ENCODE results near the gene DIAPH2. TPM values are rescaled to one million over a fixed set of nuclear protein-coding genes. Genes with fewer than 3 reads are reported as not detected.

The DIAPH2 gene
- total and polyA plus RNA-seq, 5 donors: 3.6 to 12.3 (median 10.9) TPM

DNA sequence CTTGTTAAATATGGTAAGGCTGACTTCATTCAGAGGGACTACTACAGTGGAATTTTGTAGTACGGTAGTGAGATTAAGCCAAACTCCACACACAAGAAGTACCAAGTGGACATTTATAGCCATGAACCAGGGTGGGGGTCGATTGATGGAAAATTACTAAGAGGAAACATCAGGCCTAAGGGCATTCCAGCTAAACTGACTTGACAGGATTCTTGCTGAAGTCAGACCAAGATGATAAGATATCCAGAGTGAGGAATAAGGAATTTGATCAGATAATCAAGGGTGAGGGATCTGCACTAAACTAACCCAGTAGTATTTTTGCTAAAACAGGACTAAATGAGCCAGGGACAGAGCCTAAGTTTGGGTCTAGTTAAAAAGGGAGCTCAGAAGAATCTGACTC lies 796.6 kb downstream of the DIAPH2 start:
- no peaks in the 10 kb centered on the region for H3K9me3 ChIP-seq (ENCODE audit: control insufficient read depth, low read length)
- H3K27me3 ChIP-seq (ENCODE audit: control insufficient read depth, insufficient read depth): no peaks in the 10 kb centered on the region
- no peaks in the 10 kb centered on the region for H3K4me1 ChIP-seq (ENCODE audit: control insufficient read depth, insufficient read depth, low read length)
- intact Hi-C loops (cut with DNase I): no loop called here
- 75% methylated on average over 2 of the region's 2 CpGs for WGBS
- no peak for DNase-seq
- no peak overlapping the region for H3K4me3 ChIP-seq (ENCODE audit: low read length)
- H3K27ac ChIP-seq (ENCODE audit: low read length): no peak overlapping the region
- no peak for ATAC-seq

DNA sequence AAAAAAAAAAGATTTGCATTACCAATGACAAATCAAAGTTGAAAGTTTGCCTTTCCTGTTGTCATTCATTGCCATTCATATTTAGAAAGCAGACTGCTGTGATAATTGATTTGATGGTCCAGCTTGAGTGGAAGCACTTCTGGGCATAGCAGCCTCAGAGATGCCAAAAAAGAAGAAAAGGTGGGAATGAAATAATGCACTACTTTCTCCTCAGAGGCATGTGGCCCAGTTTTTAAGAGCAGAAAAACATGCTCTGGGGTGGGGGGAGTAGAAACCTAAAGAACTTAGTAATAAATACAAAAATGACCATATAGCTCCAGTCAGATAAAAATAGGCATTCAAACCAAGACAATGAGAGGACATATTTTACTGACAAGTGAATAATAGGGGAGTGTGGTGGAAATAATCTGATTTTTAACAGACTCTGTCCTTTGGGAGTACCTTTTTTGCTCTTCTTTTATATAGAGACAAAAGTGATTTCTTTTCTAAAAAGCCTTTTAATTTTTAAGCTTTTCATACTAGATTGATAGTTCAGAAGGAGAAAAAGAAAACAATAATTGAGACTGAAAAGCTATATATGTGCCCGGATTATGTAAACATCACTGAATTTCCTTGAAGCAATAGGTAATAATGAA lies 798.1 kb downstream of the DIAPH2 start:
- Histone ChIP-seq H3K27ac (ENCODE audit: low read length) (no peak overlapping the region), H3K9me3 (ENCODE audit: control insufficient read depth, low read length) (no peaks in the 10 kb centered on the region), H3K4me1 (ENCODE audit: control insufficient read depth, insufficient read depth, low read length) (no peaks in the 10 kb centered on the region), H3K4me3 (ENCODE audit: low read length) (no peak overlapping the region), H3K27me3 (ENCODE audit: control insufficient read depth, insufficient read depth) (no peaks in the 10 kb centered on the region)
- 79% methylated on average over 1 of the region's 1 CpG for WGBS
- DNase-seq (no peak), ATAC-seq (no peak)
- intact Hi-C loops (cut with DNase I): no loop called here

GRCh38 chrX:97490656-97491055 lies 806.0 kb downstream of the DIAPH2 start:
- DNase-seq (no peak), ATAC-seq (no peak)
- Histone ChIP-seq H3K4me1 (ENCODE audit: control insufficient read depth, insufficient read depth, low read length) (no peaks in the 10 kb centered on the region), H3K27ac (ENCODE audit: low read length) (no peak overlapping the region), H3K9me3 (ENCODE audit: control insufficient read depth, low read length) (no peaks in the 10 kb centered on the region), H3K27me3 (ENCODE audit: control insufficient read depth, insufficient read depth) (no peaks in the 10 kb centered on the region), H3K4me3 (ENCODE audit: low read length) (no peak overlapping the region)
- intact Hi-C loops (cut with DNase I): no loop called here
- WGBS: 81% methylated on average over 2 of the region's 2 CpGs

GRCh38 chrX:97494756-97495372 lies 810.2 kb downstream of the DIAPH2 start:
- Histone ChIP-seq H3K27ac (ENCODE audit: low read length) (no peak overlapping the region), H3K4me1 (ENCODE audit: control insufficient read depth, insufficient read depth, low read length) (no peaks in the 10 kb centered on the region), H3K9me3 (ENCODE audit: control insufficient read depth, low read length) (no peaks in the 10 kb centered on the region), H3K4me3 (ENCODE audit: low read length) (no peak overlapping the region), H3K27me3 (ENCODE audit: control insufficient read depth, insufficient read depth) (no peaks in the 10 kb centered on the region)
- DNase-seq (no peak), ATAC-seq (no peak)
- intact Hi-C loops (cut with DNase I): no loop called here
- WGBS: 95% methylated on average over 1 of the region's 1 CpG

GRCh38 chrX:97498093-97498492 lies 813.5 kb downstream of the DIAPH2 start:
- no peak overlapping the region for H3K4me3 ChIP-seq (ENCODE audit: low read length)
- H3K4me1 ChIP-seq (ENCODE audit: control insufficient read depth, insufficient read depth, low read length): no peaks in the 10 kb centered on the region
- 78% methylated on average over 2 of the region's 2 CpGs for WGBS
- ATAC-seq (no peak), DNase-seq (no peak)
- H3K27ac ChIP-seq (ENCODE audit: low read length): no peak overlapping the region
- H3K9me3 ChIP-seq (ENCODE audit: control insufficient read depth, low read length): no peaks in the 10 kb centered on the region
- H3K27me3 ChIP-seq (ENCODE audit: control insufficient read depth, insufficient read depth): no peaks in the 10 kb centered on the region
- intact Hi-C loops (cut with DNase I): no loop called here

DNA sequence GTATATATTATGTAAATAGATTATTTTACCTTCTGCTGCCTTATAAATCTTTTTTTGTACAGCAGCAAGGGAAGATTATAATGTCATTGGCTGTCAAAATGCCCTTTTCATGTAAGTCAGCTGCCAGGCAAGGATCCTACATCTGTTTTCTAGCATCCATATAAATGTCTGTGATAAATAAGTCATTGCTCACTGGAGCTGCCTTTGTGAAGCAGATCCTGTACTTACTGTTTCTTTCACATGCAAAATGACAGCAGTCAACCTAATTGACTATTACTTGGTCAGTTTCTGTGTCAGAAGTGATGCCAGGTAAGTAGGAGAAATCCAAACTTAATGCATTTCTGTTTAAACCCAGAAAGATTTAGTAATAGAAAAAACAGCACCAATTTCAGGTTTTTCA lies 819.8 kb downstream of the DIAPH2 start:
- intact Hi-C loops (cut with DNase I): no loop called here
- Histone ChIP-seq H3K27me3 (ENCODE audit: control insufficient read depth, insufficient read depth) (no peaks in the 10 kb centered on the region), H3K4me1 (ENCODE audit: control insufficient read depth, insufficient read depth, low read length) (no peaks in the 10 kb centered on the region), H3K27ac (ENCODE audit: low read length) (no peak overlapping the region), H3K9me3 (ENCODE audit: control insufficient read depth, low read length) (no peaks in the 10 kb centered on the region), H3K4me3 (ENCODE audit: low read length) (no peak overlapping the region)
- ATAC-seq: no peak
- DNase-seq: no peak

DNA sequence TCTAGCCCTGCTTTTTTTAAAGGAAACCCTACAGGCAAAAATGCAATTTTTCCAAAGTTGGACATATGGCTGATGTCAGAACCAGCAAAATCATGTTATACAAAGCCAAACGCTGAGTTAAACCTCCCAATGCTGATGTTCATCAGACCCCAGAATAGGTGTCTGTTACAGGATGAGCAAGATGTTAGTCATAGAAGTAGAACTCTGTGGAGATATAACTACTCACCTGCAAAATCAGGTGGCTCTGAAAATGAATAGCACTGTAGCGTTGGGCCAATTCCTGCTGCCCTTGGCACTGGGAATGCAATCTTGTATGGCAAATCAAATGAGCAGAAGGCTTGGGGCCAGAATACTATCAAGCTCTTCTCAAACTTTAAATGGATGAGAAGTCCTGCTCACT lies 833.1 kb downstream of the DIAPH2 start:
- no peak for DNase-seq
- 91% methylated on average over 2 of the region's 2 CpGs for WGBS
- Histone ChIP-seq H3K4me3 (ENCODE audit: low read length) (no peak overlapping the region), H3K27ac (ENCODE audit: low read length) (no peak overlapping the region), H3K27me3 (ENCODE audit: control insufficient read depth, insufficient read depth) (no peaks in the 10 kb centered on the region), H3K9me3 (ENCODE audit: control insufficient read depth, low read length) (no peaks in the 10 kb centered on the region), H3K4me1 (ENCODE audit: control insufficient read depth, insufficient read depth, low read length) (no peaks in the 10 kb centered on the region)
- no peak for ATAC-seq
- intact Hi-C loops (cut with DNase I): no loop called here

GRCh38 chrX:97522307-97522706 lies 837.7 kb downstream of the DIAPH2 start:
- Histone ChIP-seq H3K4me1 (ENCODE audit: control insufficient read depth, insufficient read depth, low read length) (no peaks in the 10 kb centered on the region), H3K27ac (ENCODE audit: low read length) (no peak overlapping the region), H3K9me3 (ENCODE audit: control insufficient read depth, low read length) (no peaks in the 10 kb centered on the region), H3K27me3 (ENCODE audit: control insufficient read depth, insufficient read depth) (no peaks in the 10 kb centered on the region), H3K4me3 (ENCODE audit: low read length) (no peak overlapping the region)
- WGBS: 96% methylated on average over 2 of the region's 2 CpGs
- no peak for ATAC-seq
- intact Hi-C loops (cut with DNase I): no loop called here
- DNase-seq: no peak

- H3K27me3 ChIP-seq (ENCODE audit: control insufficient read depth, insufficient read depth): no peaks in the 10 kb centered on the region
- no peak for ATAC-seq
- no peak overlapping the region for H3K27ac ChIP-seq (ENCODE audit: low read length)
- no peak overlapping the region for H3K4me3 ChIP-seq (ENCODE audit: low read length)
- 94% methylated on average over 2 of the region's 2 CpGs for WGBS
- no peaks in the 10 kb centered on the region for H3K4me1 ChIP-seq (ENCODE audit: control insufficient read depth, insufficient read depth, low read length)
- intact Hi-C loops (cut with DNase I): no loop called here
- H3K9me3 ChIP-seq (ENCODE audit: control insufficient read depth, low read length): no peaks in the 10 kb centered on the region
- DNase-seq: no peak
These were observed 839.7 kb downstream of the DIAPH2 start for GRCh38 chrX:97524340-97524739.

- WGBS: 76% methylated on average over 3 of the region's 3 CpGs
- no peak for ATAC-seq
These were observed 840.4 kb downstream of the DIAPH2 start for GRCh38 chrX:97524997-97525396.

GRCh38 chrX:97525981-97526380 lies 841.3 kb downstream of the DIAPH2 start:
- Histone ChIP-seq H3K27me3 (ENCODE audit: control insufficient read depth, insufficient read depth) (no peaks in the 10 kb centered on the region), H3K9me3 (ENCODE audit: control insufficient read depth, low read length) (no peaks in the 10 kb centered on the region), H3K27ac (ENCODE audit: low read length) (no peak overlapping the region), H3K4me3 (ENCODE audit: low read length) (no peak overlapping the region), H3K4me1 (ENCODE audit: control insufficient read depth, insufficient read depth, low read length) (no peaks in the 10 kb centered on the region)
- intact Hi-C loops (cut with DNase I): no loop called here
- no peak for ATAC-seq
- WGBS: 62% methylated on average over 3 of the region's 3 CpGs
- DNase-seq: no peak

More at GRCh38 chrX:97524997-97525396, 840.4 kb downstream of the DIAPH2 start:
- Histone ChIP-seq H3K9me3 (ENCODE audit: control insufficient read depth, low read length) (no peaks in the 10 kb centered on the region), H3K4me3 (ENCODE audit: low read length) (no peak overlapping the region), H3K27me3 (ENCODE audit: control insufficient read depth, insufficient read depth) (no peaks in the 10 kb centered on the region), H3K4me1 (ENCODE audit: control insufficient read depth, insufficient read depth, low read length) (no peaks in the 10 kb centered on the region), H3K27ac (ENCODE audit: low read length) (no peak overlapping the region)
- no peak for DNase-seq
- intact Hi-C loops (cut with DNase I): no loop called here

GRCh38 chrX:97527725-97528124 lies 843.1 kb downstream of the DIAPH2 start:
- H3K27ac ChIP-seq (ENCODE audit: low read length): no peak overlapping the region
- intact Hi-C loops (cut with DNase I): no loop called here
- H3K9me3 ChIP-seq (ENCODE audit: control insufficient read depth, low read length): no peaks in the 10 kb centered on the region
- WGBS: 35% methylated on average over 1 of the region's 1 CpG
- DNase-seq (no peak), ATAC-seq (no peak)
- H3K4me1 ChIP-seq (ENCODE audit: control insufficient read depth, insufficient read depth, low read length): no peaks in the 10 kb centered on the region
- no peaks in the 10 kb centered on the region for H3K27me3 ChIP-seq (ENCODE audit: control insufficient read depth, insufficient read depth)
- H3K4me3 ChIP-seq (ENCODE audit: low read length): no peak overlapping the region
